Transverse colon (tissue), 4 donors: ENCODE data around the gene CKS1B.
A peak's percentile ranks its signal among the peaks of the same experiment; 100 is the strongest.

ENCODE experiments used
- CTCF ChIP-seq, 5 experiments: fragments of 200-600 bp in 3 of 5; fragments of 450-650 bp in 2 of 5; sonication (generic) in 3 of 5; IDR thresholded peaks; 1 replicate in 2 of 5; 2 replicates in 3 of 5; pipeline ENCODE4 v1.5.1; 2016 to 2017; ENCODE audit warnings: antibody characterized with exemption in 5 of 5, inconsistent platforms in 3 of 5, mild to moderate bottlenecking in 2 of 5, moderate library complexity in 1 of 5
- EP300 ChIP-seq: sonication (generic); formaldehyde crosslinking; IDR thresholded peaks from one replicate; pipeline ENCODE4 v1.6.1; 2017; ENCODE audit warnings: antibody characterized with exemption, low read depth
- POLR2A ChIP-seq: fragments of 450-650 bp; IDR thresholded peaks from one replicate; pipeline ENCODE4 v1.6.1; 2016; ENCODE audit warnings: antibody characterized with exemption, mild to moderate bottlenecking, moderate library complexity
- POLR2AphosphoS5 ChIP-seq, 3 donors: sonication (generic); formaldehyde crosslinking; IDR thresholded peaks; one replicate each; pipeline ENCODE4 v1.6.1; 2016; ENCODE audit warnings: antibody characterized with exemption in 3 of 3

GRCh38 chr1:154975409-154976059 is 1.1 kb downstream of the CKS1B start:
- TF ChIP-seq EP300 (no peak), CTCF (IDR thresholded peaks at IDR 0.05) (no peak), POLR2A (no peak), POLR2AphosphoS5 (IDR thresholded peaks at IDR 0.05) (peak in 2 of 3 donors; percentile 34 to 46)
